Measurements from ENCODE around the gene C1QTNF9.
A peak's percentile ranks its signal among the peaks of the same experiment; 100 is the strongest.
"Not testable (repeated sequence)": the region's sequence is repeated elsewhere in the genome, so short reads cannot be mapped to it uniquely, and the experiment has no call there.

Gene C1QTNF9

GRCh38 chr13:24309300-24309699, at the start of gene C1QTNF9:
Gene C1QTNF9 (plus strand): TSS chr13:24309580. CDS start chr13:24316004, 6,424 bp downstream.
- DNase-seq: not testable (repeated sequence)

GRCh38 chr13:24261566-24261965, 47.8 kb upstream of the C1QTNF9 start:
- no peak for DNase-seq

- no peak for DNase-seq
Measured at GRCh38 chr13:24263632-24264031, 45.7 kb upstream of the C1QTNF9 start.

GRCh38 chr13:24264976-24265375, 44.4 kb upstream of the C1QTNF9 start:
- DNase-seq: peak; percentile 79

GRCh38 chr13:24265453-24265852, 43.9 kb upstream of the C1QTNF9 start:
- no peak for DNase-seq

- no peak for DNase-seq
Measured at GRCh38 chr13:24267274-24267673, 42.1 kb upstream of the C1QTNF9 start.

GRCh38 chr13:24267801-24268200, 41.6 kb upstream of the C1QTNF9 start:
- DNase-seq: no peak

- DNase-seq: no peak
Measured at GRCh38 chr13:24269821-24270220, 39.6 kb upstream of the C1QTNF9 start.

GRCh38 chr13:24270639-24271141, 38.7 kb upstream of the C1QTNF9 start:
- peak; percentile 51 for DNase-seq

GRCh38 chr13:24271231-24271600, 38.2 kb upstream of the C1QTNF9 start:
- no peak for DNase-seq

- peak; percentile 46 for DNase-seq
Measured at GRCh38 chr13:24271601-24272451, 37.6 kb upstream of the C1QTNF9 start.

- DNase-seq: no peak
Measured at GRCh38 chr13:24272452-24273161, 36.8 kb upstream of the C1QTNF9 start.

GRCh38 chr13:24273926-24274325, 35.5 kb upstream of the C1QTNF9 start:
- no peak for DNase-seq

GRCh38 chr13:24274452-24275021, 34.8 kb upstream of the C1QTNF9 start:
- peak; percentile 35 for DNase-seq

GRCh38 chr13:24275041-24275440, 34.3 kb upstream of the C1QTNF9 start:
- DNase-seq: no peak

- DNase-seq: no peak
Measured at GRCh38 chr13:24276306-24276705, 33.1 kb upstream of the C1QTNF9 start.

GRCh38 chr13:24276861-24277260, 32.5 kb upstream of the C1QTNF9 start:
- no peak for DNase-seq

- DNase-seq: no peak
Measured at GRCh38 chr13:24277761-24278160, 31.6 kb upstream of the C1QTNF9 start.

- DNase-seq: no peak
Measured at GRCh38 chr13:24279327-24280110, 29.9 kb upstream of the C1QTNF9 start.

GRCh38 chr13:24280720-24281119, 28.7 kb upstream of the C1QTNF9 start:
- no peak for DNase-seq

- DNase-seq: no peak
Measured at GRCh38 chr13:24281188-24282008, 28.0 kb upstream of the C1QTNF9 start.

GRCh38 chr13:24282256-24282655, 27.1 kb upstream of the C1QTNF9 start:
- DNase-seq: no peak
